ENCODE data around the gene PTCRA.

DNA sequence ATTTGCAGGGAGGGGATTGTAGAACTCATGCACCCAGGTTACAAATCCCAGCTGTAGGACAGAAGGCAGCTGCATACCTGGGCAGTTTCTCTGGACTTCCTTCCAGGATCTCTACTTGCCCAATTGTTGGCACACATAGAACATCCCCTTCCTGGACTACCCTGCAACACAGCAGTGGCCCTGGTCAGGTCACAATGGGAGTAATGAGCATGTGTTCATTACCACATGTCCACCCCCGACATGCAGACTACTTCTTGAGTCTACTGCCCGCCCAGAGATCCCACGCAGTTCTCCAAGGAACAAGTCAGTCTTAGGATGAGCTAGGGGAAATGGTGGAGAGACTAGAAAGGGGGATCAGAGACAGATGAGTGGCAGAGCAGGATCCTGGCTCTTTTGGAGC is 58.1 kb downstream of the PTCRA start:
- TF ChIP-seq, protein P1, sequence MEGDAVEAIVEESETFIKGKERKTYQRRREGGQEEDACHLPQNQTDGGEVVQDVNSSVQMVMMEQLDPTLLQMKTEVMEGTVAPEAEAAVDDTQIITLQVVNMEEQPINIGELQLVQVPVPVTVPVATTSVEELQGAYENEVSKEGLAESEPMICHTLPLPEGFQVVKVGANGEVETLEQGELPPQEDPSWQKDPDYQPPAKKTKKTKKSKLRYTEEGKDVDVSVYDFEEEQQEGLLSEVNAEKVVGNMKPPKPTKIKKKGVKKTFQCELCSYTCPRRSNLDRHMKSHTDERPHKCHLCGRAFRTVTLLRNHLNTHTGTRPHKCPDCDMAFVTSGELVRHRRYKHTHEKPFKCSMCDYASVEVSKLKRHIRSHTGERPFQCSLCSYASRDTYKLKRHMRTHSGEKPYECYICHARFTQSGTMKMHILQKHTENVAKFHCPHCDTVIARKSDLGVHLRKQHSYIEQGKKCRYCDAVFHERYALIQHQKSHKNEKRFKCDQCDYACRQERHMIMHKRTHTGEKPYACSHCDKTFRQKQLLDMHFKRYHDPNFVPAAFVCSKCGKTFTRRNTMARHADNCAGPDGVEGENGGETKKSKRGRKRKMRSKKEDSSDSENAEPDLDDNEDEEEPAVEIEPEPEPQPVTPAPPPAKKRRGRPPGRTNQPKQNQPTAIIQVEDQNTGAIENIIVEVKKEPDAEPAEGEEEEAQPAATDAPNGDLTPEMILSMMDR (IDR thresholded peaks at IDR 0.05): no peak
- no peak for TF ChIP-seq POLR2A (IDR thresholded peaks at IDR 0.05)

All from body of pancreas (tissue), 4 donors.